HG03039 (cell line): ENCODE measurements around the gene ROCK2.
A peak's percentile ranks its signal among the peaks of the same experiment; 100 is the strongest.

ENCODE experiments used
- ATAC-seq: cut with Tn5 transposase; IDR thresholded peaks from one replicate; pipeline ENCODE4 v1.9.1; 2021; ENCODE audit warnings: mild to moderate bottlenecking, moderate library complexity; ENCODE audit not compliant: unreplicated experiment

ROCK2 gene

DNA sequence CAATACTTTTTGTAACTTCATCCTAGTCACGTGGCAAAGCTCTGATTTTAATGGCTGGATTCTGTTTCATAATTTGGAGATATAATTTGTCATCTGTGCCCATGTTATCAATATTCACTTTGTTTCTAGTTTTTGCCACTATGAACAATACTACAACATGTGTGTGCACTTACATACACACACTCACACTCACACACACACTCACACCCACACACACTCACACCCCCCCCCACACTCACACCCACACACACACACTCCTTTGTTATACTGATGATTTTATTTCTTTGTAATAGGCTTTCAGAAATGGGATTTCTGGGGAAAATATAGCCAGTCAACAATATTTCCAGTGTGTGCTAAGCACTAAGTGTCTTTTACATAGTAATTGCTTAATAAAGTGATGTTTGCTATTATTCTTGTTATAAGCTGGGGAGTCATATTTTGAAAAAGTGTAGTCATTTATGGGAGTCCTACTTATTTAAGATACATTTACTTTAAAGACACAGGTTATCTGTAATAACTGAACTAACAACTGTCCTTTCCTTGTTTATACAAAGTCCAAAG lies 22.8 kb upstream of the ROCK2 start:
- no peak for ATAC-seq

GRCh38 chr2:11366326-11366741 lies 21.9 kb upstream of the ROCK2 start:
- no peak for ATAC-seq

- no peak for ATAC-seq
These were observed 20.9 kb upstream of the ROCK2 start for GRCh38 chr2:11365096-11365879.

DNA sequence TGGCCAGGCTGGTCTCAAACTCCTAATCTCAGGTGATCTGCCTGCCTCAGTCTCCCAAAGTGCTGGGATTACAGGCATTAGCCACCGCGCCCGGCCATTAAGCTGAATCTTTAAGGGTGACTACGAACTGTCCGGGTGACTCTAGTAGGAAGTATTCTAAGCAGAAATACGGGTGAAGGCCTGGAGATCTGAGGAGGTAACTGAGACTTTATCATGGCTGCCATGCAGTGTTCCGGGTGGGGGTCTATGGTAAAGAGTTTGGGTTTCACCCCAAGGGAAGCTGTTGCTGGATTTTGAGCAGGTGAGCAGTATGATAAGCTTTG lies 20.1 kb upstream of the ROCK2 start:
- no peak for ATAC-seq

GRCh38 chr2:11363868-11364564 lies 19.6 kb upstream of the ROCK2 start:
- no peak for ATAC-seq

GRCh38 chr2:11359865-11360264 lies 15.4 kb upstream of the ROCK2 start:
- ATAC-seq = no peak

GRCh38 chr2:11357428-11357972 lies 13.1 kb upstream of the ROCK2 start:
- ATAC-seq = no peak

GRCh38 chr2:11356764-11357163 lies 12.3 kb upstream of the ROCK2 start:
- no peak for ATAC-seq

GRCh38 chr2:11355194-11356053 lies 11.0 kb upstream of the ROCK2 start:
- no peak for ATAC-seq

DNA sequence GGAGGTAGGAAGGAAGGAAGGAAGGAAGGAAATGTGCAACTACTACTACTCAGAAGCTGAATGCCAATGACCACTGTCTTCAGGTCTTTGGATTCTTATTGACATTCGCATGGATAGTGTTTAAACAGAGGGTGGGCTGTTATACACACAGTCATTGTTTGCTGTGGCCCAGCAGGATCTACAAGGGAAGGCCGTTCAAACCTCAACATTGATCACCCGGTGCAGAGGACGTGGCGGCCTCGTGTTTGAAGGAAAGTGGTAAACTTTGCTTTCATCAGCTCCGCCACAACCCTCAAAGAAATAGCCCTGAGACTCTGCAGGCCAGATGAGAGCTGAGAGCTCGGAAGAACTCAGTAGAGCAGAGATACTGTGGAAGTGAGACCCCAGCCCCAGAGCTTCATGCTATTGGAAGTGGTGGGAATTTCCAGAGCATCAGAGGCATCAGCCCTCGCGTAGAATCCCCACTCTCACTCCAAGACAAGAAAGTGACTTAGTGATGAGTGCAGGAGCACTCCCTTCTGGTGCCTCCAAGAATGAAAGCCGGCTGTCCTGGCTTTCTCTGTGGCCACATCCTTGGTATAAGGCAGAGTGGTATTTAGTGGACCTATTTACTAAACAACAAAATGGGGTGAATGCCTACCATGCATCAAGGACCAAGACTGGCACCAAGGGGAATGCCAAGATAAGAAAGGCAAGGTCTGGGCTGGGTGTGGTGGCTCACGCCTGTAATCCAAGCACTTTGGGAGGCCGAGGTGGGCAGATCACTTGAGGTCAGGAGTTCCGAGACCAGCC lies 10.1 kb upstream of the ROCK2 start:
- ATAC-seq = no peak

- no peak for ATAC-seq
These were observed 8.5 kb upstream of the ROCK2 start for GRCh38 chr2:11352781-11353537.

DNA sequence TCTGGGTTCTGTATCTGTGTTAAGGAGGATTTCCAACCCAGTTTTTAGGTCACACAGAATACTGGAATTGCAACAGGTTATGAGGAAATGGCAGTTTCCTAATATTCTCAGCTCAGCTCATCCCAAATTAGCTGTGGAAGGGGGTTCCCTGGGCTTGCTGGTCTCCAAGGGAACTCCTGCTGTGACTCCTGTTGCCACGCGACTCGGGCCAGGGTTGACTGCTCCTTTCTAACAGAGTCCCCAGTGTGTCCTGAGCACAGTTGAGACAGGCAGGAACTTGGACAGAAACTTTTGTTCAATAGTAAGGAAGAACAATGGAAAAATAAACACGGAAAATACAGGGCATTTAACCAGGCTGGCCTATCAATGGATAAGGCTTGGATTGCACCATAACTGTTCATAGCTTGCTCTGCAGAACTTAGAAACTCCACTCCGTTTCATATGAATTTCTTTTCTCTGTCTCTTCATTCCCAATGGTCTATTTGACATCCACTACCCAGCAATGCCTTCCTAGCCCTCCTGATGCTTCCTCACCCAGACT lies 3.8 kb upstream of the ROCK2 start:
- no peak for ATAC-seq

DNA sequence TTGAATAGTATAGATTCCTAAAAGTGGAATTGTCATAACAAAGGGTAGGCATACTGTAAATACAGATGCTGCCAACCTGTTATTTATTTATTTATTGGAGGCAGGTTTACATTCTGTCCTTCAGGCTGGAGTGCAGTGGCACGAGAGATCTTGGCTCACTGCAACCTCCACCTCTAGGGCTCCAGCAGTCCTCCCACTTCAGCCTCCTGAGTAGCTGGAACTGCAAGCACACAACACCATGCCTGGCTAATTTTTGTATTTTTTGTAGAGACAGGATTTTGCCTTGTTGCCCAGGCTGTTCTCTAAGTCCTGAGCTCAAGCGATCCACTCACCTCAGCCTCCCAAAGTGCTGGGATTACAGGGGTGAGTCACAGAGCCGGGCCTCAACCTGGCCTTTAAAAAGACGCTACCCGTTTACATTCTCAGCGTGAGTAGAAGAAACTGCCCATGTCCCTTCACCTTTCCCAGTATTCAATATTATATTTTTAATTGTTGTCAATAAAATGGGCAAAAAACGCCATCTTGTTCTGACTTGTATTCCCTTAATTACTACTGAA lies 3.0 kb upstream of the ROCK2 start:
- no peak for ATAC-seq

- ATAC-seq = no peak
These were observed 1.6 kb upstream of the ROCK2 start for GRCh38 chr2:11346023-11346482.

- peak; percentile 29 for ATAC-seq
These were observed 681 bp upstream of the ROCK2 start for GRCh38 chr2:11344956-11345677.

DNA sequence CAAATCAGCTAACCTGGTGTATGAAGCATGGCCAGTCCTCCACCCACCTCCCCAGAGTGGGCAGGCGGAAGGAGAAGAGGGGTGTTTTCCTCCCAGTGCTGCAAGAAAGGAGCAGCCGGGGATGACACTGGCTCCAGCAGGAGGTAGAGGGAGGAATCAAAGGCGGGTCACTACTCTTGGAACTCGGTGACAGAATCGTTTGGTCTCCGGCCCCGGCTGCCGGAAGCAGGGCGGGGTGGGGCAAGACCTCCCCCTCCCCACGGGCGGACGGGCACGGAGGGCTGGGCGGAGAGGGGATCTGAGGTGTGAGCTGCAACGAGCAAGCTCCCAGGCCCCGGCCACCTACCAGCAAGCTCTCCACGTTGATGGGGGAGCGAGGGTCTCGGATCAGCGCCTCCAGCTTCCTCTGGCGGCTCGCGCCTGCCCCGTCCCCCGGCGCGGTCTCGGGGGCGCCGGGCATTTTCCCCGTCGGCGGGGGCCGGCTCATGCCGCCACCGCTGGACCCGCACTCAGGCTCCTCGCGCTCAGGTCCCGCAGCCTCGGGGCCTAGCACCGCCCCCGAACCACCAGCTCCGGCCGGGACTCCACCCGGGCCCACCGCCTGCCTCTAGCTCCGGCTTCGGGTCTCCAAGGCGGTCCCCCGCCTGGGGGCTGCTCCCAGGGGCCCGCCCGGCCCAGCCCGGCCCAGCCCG lies 640 bp downstream of the ROCK2 start:
- peak; percentile 26 for ATAC-seq

- no peak for ATAC-seq
These were observed 1.1 kb downstream of the ROCK2 start for GRCh38 chr2:11343368-11343649.
